GM10266 (cell line): ENCODE measurements around the gene TSPAN18.

ENCODE experiments used
- DNase-seq: peaks from one replicate; pipeline ENCODE4 v3.0.0; 2012; ENCODE audit errors: extremely low spot score
- TF ChIP-seq, protein P1 (sequence below): IDR thresholded peaks from 2 replicates; pipeline ENCODE4 v1.5.1; 2012; ENCODE audit warnings: mild to moderate bottlenecking, low read depth; ENCODE audit not compliant: control insufficient read depth, insufficient read depth; ENCODE audit errors: missing control alignments

Gene TSPAN18

DNA sequence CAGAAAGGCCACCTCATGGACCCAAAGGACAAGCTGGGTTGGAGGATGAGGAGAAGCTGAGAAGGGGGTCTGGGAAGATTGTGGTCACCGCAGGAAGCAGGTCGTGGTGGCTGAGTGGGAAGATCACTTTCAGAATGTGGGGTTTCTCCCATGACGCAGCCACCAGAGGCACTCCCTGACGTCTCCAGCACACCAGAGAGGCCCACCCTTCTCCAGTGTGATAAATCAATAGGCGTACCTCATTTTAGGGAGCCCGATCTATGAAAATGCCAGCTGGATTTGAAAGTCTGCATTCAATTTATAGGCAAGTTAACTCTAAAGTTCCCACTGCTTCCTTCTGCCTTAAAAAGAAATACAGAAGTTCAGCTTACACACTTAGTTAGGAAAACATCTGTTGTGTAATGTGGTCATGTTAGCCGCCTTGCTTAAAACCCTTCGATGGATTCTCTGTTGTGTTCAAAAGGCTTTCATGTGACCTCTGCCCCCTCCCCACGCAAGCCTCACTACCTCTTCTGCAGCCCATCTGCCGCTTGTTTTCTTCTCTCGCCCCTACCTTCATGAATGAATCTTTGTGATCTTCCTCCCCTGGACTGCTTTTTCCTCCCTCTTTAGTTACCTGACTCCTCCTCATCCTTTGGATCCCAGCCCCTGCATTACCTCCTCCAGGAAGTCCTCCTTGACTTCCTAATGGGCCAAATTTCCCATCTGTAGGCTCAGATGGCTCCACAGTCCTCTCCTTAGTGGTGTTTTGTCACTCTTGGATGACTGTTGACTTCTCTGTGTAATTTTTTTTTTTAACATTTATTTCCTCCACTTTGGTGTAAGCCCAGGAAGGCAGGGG is 10.7 kb downstream of the TSPAN18 start:
- TF ChIP-seq, protein P1, sequence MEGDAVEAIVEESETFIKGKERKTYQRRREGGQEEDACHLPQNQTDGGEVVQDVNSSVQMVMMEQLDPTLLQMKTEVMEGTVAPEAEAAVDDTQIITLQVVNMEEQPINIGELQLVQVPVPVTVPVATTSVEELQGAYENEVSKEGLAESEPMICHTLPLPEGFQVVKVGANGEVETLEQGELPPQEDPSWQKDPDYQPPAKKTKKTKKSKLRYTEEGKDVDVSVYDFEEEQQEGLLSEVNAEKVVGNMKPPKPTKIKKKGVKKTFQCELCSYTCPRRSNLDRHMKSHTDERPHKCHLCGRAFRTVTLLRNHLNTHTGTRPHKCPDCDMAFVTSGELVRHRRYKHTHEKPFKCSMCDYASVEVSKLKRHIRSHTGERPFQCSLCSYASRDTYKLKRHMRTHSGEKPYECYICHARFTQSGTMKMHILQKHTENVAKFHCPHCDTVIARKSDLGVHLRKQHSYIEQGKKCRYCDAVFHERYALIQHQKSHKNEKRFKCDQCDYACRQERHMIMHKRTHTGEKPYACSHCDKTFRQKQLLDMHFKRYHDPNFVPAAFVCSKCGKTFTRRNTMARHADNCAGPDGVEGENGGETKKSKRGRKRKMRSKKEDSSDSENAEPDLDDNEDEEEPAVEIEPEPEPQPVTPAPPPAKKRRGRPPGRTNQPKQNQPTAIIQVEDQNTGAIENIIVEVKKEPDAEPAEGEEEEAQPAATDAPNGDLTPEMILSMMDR = no peak
- DNase-seq = no peak

DNA sequence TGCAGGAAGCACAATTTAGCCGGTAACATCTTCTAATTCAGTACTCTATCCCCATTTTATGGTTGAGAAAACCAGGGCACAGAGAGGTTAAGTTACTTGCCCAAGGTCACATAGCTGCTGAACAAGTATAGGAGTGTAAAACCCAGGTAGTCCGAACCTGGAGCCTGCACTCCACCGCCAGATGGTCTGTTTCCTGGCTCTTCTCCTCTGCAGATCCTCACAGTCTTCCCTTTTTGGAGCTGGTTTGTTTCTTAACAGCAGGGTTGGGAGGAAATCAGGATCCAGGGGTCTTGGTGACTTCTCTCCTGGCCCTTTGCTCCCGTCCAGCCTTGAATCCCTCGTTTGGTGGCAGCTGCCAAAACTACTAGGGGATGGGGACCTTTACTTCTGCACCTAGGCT is 12.0 kb downstream of the TSPAN18 start:
- TF ChIP-seq, protein P1 = no peak
- DNase-seq = no peak

DNA sequence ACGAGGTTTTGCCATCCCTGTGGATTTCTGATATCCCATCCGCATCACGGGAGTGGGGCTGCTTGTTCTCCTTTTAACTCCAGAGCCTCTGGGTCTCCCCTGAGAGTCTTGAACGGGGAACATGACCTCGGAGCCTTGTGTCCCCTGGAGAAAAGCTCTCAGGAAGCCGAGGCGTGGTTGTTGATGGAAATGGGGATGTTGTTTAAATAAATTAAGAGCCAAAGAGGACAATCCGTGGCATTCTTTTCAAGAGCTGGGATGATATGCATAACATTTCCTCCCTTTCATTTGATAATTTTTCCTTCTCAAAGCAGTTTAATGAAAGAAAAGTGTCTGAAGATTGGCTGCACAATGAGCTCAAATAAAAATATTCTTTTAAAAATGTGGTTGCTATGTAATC is 14.2 kb downstream of the TSPAN18 start:
- TF ChIP-seq, protein P1 = no peak

DNA sequence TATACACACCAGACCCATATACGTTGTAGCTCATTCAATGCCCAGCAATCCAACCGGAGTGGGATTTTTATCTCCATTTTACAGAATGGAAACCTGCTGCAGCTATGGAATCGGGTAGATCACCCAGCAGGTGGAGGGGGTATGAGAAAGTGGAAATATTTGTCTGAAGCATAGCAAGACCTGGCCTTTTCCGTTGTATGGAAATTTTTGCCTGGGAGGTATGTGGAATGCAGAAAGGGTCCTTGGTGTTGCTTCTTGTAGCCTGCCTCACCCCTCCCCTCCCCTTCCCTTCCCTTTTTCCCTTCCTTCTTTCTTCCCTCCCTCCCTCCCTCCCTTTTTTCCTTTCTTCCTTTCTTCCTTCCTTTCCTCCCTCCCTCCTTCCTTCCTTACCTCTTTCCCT is 15.2 kb downstream of the TSPAN18 start:
- no peak for DNase-seq
- TF ChIP-seq, protein P1 = no peak

More for the DNA sequence above, 14.2 kb downstream of the TSPAN18 start:
- no peak for DNase-seq

DNA sequence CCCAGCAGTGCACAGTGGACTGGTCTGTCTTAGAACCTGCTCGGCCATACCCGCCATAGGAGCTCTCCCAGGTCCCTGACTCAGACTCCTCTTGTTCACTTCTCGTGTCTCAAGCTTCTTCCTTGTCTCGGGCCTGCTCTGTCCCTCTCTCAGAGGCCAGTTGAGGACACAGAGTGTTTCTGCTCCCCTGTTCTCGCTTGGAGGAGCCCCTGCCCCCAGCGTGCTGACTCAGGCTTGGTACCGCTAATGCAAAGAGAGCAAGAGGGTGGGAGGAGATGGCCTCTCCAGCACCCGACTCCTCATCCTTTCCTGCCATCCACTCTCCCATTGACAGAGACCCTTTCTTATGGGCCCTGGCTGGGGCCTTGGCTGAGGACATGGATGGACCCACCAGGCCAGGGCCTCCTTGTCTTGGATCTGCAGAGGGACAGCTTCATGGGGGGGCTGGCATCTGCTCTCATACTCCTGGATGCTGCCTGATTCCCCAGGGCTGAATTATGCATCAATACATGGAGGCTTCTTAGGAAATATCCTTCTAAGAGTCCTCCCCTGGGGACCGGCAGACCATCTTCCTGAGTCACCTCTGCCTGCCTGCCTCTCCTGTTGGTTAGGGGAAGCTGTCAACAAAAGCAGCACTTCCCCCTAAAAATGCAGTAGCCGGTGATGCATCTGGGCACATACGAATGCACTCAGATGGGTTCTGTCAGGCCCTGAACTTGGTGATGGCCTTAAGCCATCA is 15.9 kb downstream of the TSPAN18 start:
- TF ChIP-seq, protein P1 = no peak
- DNase-seq = no peak

DNA sequence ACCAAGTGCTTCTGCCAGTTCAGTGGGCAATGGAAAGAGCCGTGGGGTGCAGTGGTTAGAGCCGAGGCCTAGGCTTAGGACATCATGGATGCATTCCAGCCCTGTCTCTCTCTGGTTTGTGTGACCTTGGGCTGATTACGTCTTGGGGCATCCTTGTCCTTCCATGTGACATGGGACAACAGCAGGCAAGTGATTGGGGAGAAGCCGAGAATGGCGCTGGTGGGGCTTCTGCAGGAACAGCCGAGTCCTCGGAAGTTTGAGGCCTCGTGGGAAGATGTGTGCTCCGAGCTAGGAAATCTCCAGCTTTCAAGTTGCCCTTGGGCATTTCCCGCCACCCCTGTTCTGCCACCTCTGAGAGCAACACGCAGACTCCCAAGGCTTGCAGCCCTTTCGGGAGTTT is 16.6 kb downstream of the TSPAN18 start:
- TF ChIP-seq, protein P1 = no peak
- DNase-seq = no peak
